PFSK-1 (cell line): ENCODE measurements around the gene ZCCHC2.

ENCODE experiments used
- POLR2AphosphoS5 ChIP-seq: IDR thresholded peaks from 2 replicates; pipeline ENCODE4 v1.6.1; 2012; ENCODE audit warnings: low read depth, mild to moderate bottlenecking, control low read depth, low read length, moderate library complexity
- REST ChIP-seq, 2 experiments: IDR thresholded peaks; 2 replicates each; pipeline versions ENCODE4 v1.6.1 to v1.8.0; 2011 to 2012; ENCODE audit warnings: low read depth in 2 of 2, low read length in 2 of 2, control low read depth in 1 of 2, inconsistent platforms in 1 of 2, mild to moderate bottlenecking in 1 of 2, moderate library complexity in 1 of 2; ENCODE audit not compliant: insufficient read depth in 1 of 2

DNA sequence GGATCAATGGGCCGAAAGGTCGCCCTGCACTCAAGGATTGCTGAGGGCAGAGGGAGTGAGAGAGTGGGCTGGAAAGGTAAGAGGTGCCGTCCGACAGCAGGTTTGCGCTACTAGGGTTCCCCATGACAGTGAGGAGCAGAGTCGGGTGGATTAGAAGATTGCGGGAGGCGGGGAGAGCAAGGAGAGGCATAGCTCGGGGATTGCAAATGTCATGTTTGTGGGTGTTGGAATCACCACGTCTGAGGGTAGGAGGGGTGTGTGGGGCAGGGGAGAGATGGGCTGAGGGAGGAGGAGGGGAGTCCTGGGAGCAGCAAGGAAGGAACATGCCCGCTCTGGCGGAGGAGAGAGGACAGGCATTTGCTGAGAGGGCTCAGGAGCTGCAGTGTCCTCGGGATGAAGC is 81.2 kb downstream of the ZCCHC2 start:
- TF ChIP-seq REST (IDR thresholded peaks at IDR 0.05; ENCODE audit: insufficient read depth in 1 of 2, low read depth in 2 of 2, low read length in 2 of 2) = no peak
- no peak for TF ChIP-seq POLR2AphosphoS5
